HUES6 (cell line): ENCODE results near the gene INPP4B.

Experiments used
- H3K27ac ChIP-seq: 2 replicates; pipeline ENCODE4 v1.7.0; 2013; ENCODE audit warnings: low read depth, mild to moderate bottlenecking, low read length, inconsistent platforms
- H3K27me3 ChIP-seq: 2 replicates; pipeline ENCODE4 v1.6.1; 2013; ENCODE audit warnings: low read length; ENCODE audit not compliant: control insufficient read depth, insufficient read depth
- H3K36me3 ChIP-seq: 2 replicates; pipeline ENCODE4 v1.6.1; 2013; ENCODE audit warnings: low read length; ENCODE audit not compliant: control insufficient read depth, insufficient read depth
- H3K4me1 ChIP-seq: 2 replicates; pipeline ENCODE4 v1.6.1; 2013; ENCODE audit warnings: low read length; ENCODE audit not compliant: control insufficient read depth, insufficient read depth
- H3K4me3 ChIP-seq: 2 replicates; pipeline ENCODE4 v1.5.1; 2013; ENCODE audit warnings: low read depth, low read length
- H3K9ac ChIP-seq: one replicate; pipeline ENCODE4 v1.6.1; 2013; ENCODE audit warnings: mild to moderate bottlenecking, low read length
- H3K9me3 ChIP-seq: 2 replicates; pipeline ENCODE4 v1.6.1; 2013; ENCODE audit warnings: low read depth, low read length; ENCODE audit not compliant: control insufficient read depth, insufficient read depth

Gene INPP4B

GRCh38 chr4:142110136-142110535 lies 736.0 kb downstream of the INPP4B start:
- H3K9me3 ChIP-seq, result no peaks in the 10 kb centered on the region
- no peak overlapping the region for H3K4me3 ChIP-seq
- H3K27me3 ChIP-seq, result no peaks in the 10 kb centered on the region
- no peaks in the 10 kb centered on the region for H3K36me3 ChIP-seq
- H3K4me1 ChIP-seq, result no peaks in the 10 kb centered on the region
- no peak overlapping the region for H3K27ac ChIP-seq
- H3K9ac ChIP-seq, result no peak overlapping the region

GRCh38 chr4:142104041-142104440 lies 742.1 kb downstream of the INPP4B start:
- Histone ChIP-seq H3K9ac (no peak overlapping the region), H3K27ac (no peak overlapping the region), H3K9me3 (no peaks in the 10 kb centered on the region), H3K36me3 (no peaks in the 10 kb centered on the region), H3K27me3 (no peaks in the 10 kb centered on the region), H3K4me3 (no peak overlapping the region), H3K4me1 (no peaks in the 10 kb centered on the region)

GRCh38 chr4:142101401-142101800 lies 744.7 kb downstream of the INPP4B start:
- no peak overlapping the region for H3K9ac ChIP-seq
- no peaks in the 10 kb centered on the region for H3K9me3 ChIP-seq
- H3K36me3 ChIP-seq, result no peaks in the 10 kb centered on the region
- no peaks in the 10 kb centered on the region for H3K4me1 ChIP-seq
- no peaks in the 10 kb centered on the region for H3K27me3 ChIP-seq
- no peak overlapping the region for H3K4me3 ChIP-seq
- no peak overlapping the region for H3K27ac ChIP-seq

- no peaks in the 10 kb centered on the region for H3K9me3 ChIP-seq
- no peak overlapping the region for H3K4me3 ChIP-seq
- H3K4me1 ChIP-seq, result no peaks in the 10 kb centered on the region
- H3K9ac ChIP-seq, result no peak overlapping the region
- H3K27ac ChIP-seq, result no peak overlapping the region
- H3K36me3 ChIP-seq, result no peaks in the 10 kb centered on the region
- H3K27me3 ChIP-seq, result no peaks in the 10 kb centered on the region
Measured at GRCh38 chr4:142100941-142101340, 745.2 kb downstream of the INPP4B start.

- Histone ChIP-seq H3K9me3 (no peaks in the 10 kb centered on the region), H3K27me3 (no peaks in the 10 kb centered on the region), H3K9ac (no peak overlapping the region), H3K4me1 (no peaks in the 10 kb centered on the region), H3K27ac (no peak overlapping the region), H3K36me3 (no peaks in the 10 kb centered on the region), H3K4me3 (no peak overlapping the region)
Measured at GRCh38 chr4:142098900-142099545, 747.1 kb downstream of the INPP4B start.

- Histone ChIP-seq H3K27me3 (no peaks in the 10 kb centered on the region), H3K27ac (no peak overlapping the region), H3K4me3 (no peak overlapping the region), H3K4me1 (no peaks in the 10 kb centered on the region), H3K9me3 (no peaks in the 10 kb centered on the region), H3K9ac (no peak overlapping the region), H3K36me3 (no peaks in the 10 kb centered on the region)
Measured at GRCh38 chr4:142098380-142098779, 747.7 kb downstream of the INPP4B start.

- no peaks in the 10 kb centered on the region for H3K27me3 ChIP-seq
- H3K4me3 ChIP-seq, result no peak overlapping the region
- H3K4me1 ChIP-seq, result no peaks in the 10 kb centered on the region
- H3K9ac ChIP-seq, result no peak overlapping the region
- H3K9me3 ChIP-seq, result no peaks in the 10 kb centered on the region
- no peak overlapping the region for H3K27ac ChIP-seq
- no peaks in the 10 kb centered on the region for H3K36me3 ChIP-seq
Measured at GRCh38 chr4:142097015-142097414, 749.1 kb downstream of the INPP4B start.

- H3K4me1 ChIP-seq, result no peaks in the 10 kb centered on the region
- H3K9me3 ChIP-seq, result no peaks in the 10 kb centered on the region
- H3K4me3 ChIP-seq, result no peak overlapping the region
- H3K27ac ChIP-seq, result no peak overlapping the region
- H3K9ac ChIP-seq, result no peak overlapping the region
- H3K36me3 ChIP-seq, result no peaks in the 10 kb centered on the region
- H3K27me3 ChIP-seq, result no peaks in the 10 kb centered on the region
Measured at GRCh38 chr4:142095886-142096605, 750.1 kb downstream of the INPP4B start.

GRCh38 chr4:142092941-142093340 lies 753.2 kb downstream of the INPP4B start:
- H3K4me3 ChIP-seq, result no peak overlapping the region
- H3K9me3 ChIP-seq, result no peaks in the 10 kb centered on the region
- H3K27ac ChIP-seq, result no peak overlapping the region
- no peaks in the 10 kb centered on the region for H3K27me3 ChIP-seq
- no peaks in the 10 kb centered on the region for H3K36me3 ChIP-seq
- no peaks in the 10 kb centered on the region for H3K4me1 ChIP-seq
- H3K9ac ChIP-seq, result no peak overlapping the region

GRCh38 chr4:142091691-142092182 lies 754.4 kb downstream of the INPP4B start:
- Histone ChIP-seq H3K27ac (no peak overlapping the region), H3K27me3 (no peaks in the 10 kb centered on the region), H3K4me3 (no peak overlapping the region), H3K9me3 (no peaks in the 10 kb centered on the region), H3K36me3 (no peaks in the 10 kb centered on the region), H3K9ac (no peak overlapping the region), H3K4me1 (no peaks in the 10 kb centered on the region)

- Histone ChIP-seq H3K4me3 (no peak overlapping the region), H3K4me1 (no peaks in the 10 kb centered on the region), H3K27me3 (no peaks in the 10 kb centered on the region), H3K9me3 (no peaks in the 10 kb centered on the region), H3K27ac (no peak overlapping the region), H3K36me3 (no peaks in the 10 kb centered on the region), H3K9ac (no peak overlapping the region)
Measured at GRCh38 chr4:142091085-142091513, 755.0 kb downstream of the INPP4B start.
